Activated T-cell treated with anti-CD3 and anti-CD28 coated beads, Interleukin-2, amount 50 U/mL, for 48 hours (primary cell): ENCODE results near the gene SNPH.
A peak's percentile ranks its signal among the peaks of the same experiment; 100 is the strongest.

ENCODE experiments used
- DNase-seq, 2 experiments: peaks; one replicate each; pipeline ENCODE4 v3.0.0-alpha.2; 2020

Gene SNPH

GRCh38 chr20:1265226-1265915 lies 723 bp upstream of the SNPH start:
- no peak for DNase-seq

GRCh38 chr20:1265916-1266166 lies 253 bp upstream of the SNPH start:
- no peak for DNase-seq

- DNase-seq, result no peak
Observed at GRCh38 chr20:1267161-1267560, 1.1 kb downstream of the SNPH start.

GRCh38 chr20:1267809-1268374 lies 1.8 kb downstream of the SNPH start:
- no peak for DNase-seq

GRCh38 chr20:1269235-1269634 lies 3.1 kb downstream of the SNPH start:
- no peak for DNase-seq

- DNase-seq, result no peak
Observed at GRCh38 chr20:1269850-1270249, 3.8 kb downstream of the SNPH start.

GRCh38 chr20:1272368-1273100 lies 6.4 kb downstream of the SNPH start:
- peak in 1 of 2 experiments; percentile 14 for DNase-seq

GRCh38 chr20:1273366-1273765 lies 7.3 kb downstream of the SNPH start:
- no peak for DNase-seq

GRCh38 chr20:1274485-1275311 lies 8.6 kb downstream of the SNPH start:
- DNase-seq, result no peak

GRCh38 chr20:1275919-1276318 lies 9.8 kb downstream of the SNPH start:
- DNase-seq, result no peak

- DNase-seq, result no peak
Observed at GRCh38 chr20:1277529-1278322, 11.6 kb downstream of the SNPH start.

GRCh38 chr20:1278993-1279392 lies 12.9 kb downstream of the SNPH start:
- DNase-seq, result no peak

- DNase-seq, result peak in 1 of 2 experiments; percentile 13
Observed at GRCh38 chr20:1280195-1281102, 14.4 kb downstream of the SNPH start.

GRCh38 chr20:1281279-1282057 lies 15.4 kb downstream of the SNPH start:
- DNase-seq, result peak; percentile 9 to 13

- peak in 1 of 2 experiments; percentile 8 for DNase-seq
Observed at GRCh38 chr20:1282966-1283365, 16.9 kb downstream of the SNPH start.

- no peak for DNase-seq
Observed at GRCh38 chr20:1283522-1284510, 17.7 kb downstream of the SNPH start.

- DNase-seq, result no peak
Observed at GRCh38 chr20:1286267-1287024, 20.4 kb downstream of the SNPH start.

- DNase-seq, result no peak
Observed at GRCh38 chr20:1287306-1287705, 21.2 kb downstream of the SNPH start.
